B cell (primary cell): Measurements from ENCODE around the gene HOXD12. TPM values are rescaled to one million over a fixed set of nuclear protein-coding genes. Genes with fewer than 3 reads are reported as not detected.

Experiments
- ATAC-seq: fragments of 200-7000 bp; cut with Tn5 transposase; one replicate; pipeline ENCODE4 v1.10.0; 2021; ENCODE audit warnings: low read depth, mild to moderate bottlenecking, moderate number of reproducible peaks, moderate library complexity
- CTCF ChIA-PET: fragments of 350-600 bp; sonication (Branson Sonifier 250); formaldehyde crosslinking; loops from one replicate; lab custom pipeline; 2021; ENCODE audit warnings: antibody characterized with exemption, inconsistent platforms; lab: Charles Lee
- POLR2A ChIA-PET: fragments of 350-600 bp; sonication (Branson Sonifier 250); formaldehyde crosslinking; loops from one replicate; lab custom pipeline; 2021; ENCODE audit warnings: antibody characterized with exemption; lab: Charles Lee
- DNase-seq: peaks from one replicate; pipeline ENCODE4 v3.0.0; 2013
- H2AFZ ChIP-seq: 2 replicates; pipeline ENCODE4 v1.6.1; 2012; ENCODE audit warnings: mild to moderate bottlenecking, low read depth, low read length; ENCODE audit not compliant: insufficient read depth, poor library complexity, severe bottlenecking
- H3K27ac ChIP-seq, 2 donors: 1 replicate in 1 of 2; 2 replicates in 1 of 2; pipeline ENCODE4 v1.5.1; 2012 to 2013; ENCODE audit warnings: low read length in 2 of 2, mild to moderate bottlenecking in 2 of 2, moderate library complexity in 1 of 2
- H3K27me3 ChIP-seq, 4 experiments: fragments of 200-600 bp in 1 of 4; sonication (generic) in 1 of 4; replicated peaks in 1 of 4; 1 replicate in 2 of 4; 2 replicates in 2 of 4; pipeline versions ENCODE4 v1.6.1 to v1.7.0; 2013 to 2016; ENCODE audit warnings: low read length in 3 of 4, mild to moderate bottlenecking in 2 of 4, mixed read lengths in 1 of 4, moderate library complexity in 1 of 4; ENCODE audit not compliant: insufficient read depth in 4 of 4, control insufficient read depth in 3 of 4; ENCODE audit errors: control extremely low read depth in 1 of 4
- H3K36me3 ChIP-seq, 2 experiments: replicated peaks in 1 of 2; 1 replicate in 1 of 2; 2 replicates in 1 of 2; pipeline versions ENCODE4 v1.6.1 to v1.7.1; 2013; ENCODE audit warnings: low read length in 1 of 2; ENCODE audit not compliant: insufficient read depth in 2 of 2, control insufficient read depth in 1 of 2; ENCODE audit errors: control extremely low read depth in 1 of 2, extremely low read depth in 1 of 2
- H3K4me1 ChIP-seq, 2 donors: fragments of 200-600 bp in 1 of 2; sonication (generic) in 1 of 2; 1 replicate in 1 of 2; 2 replicates in 1 of 2; pipeline versions ENCODE4 v1.5.1 to v1.6.1; 2013 to 2017; ENCODE audit warnings: low read length in 2 of 2; ENCODE audit not compliant: control insufficient read depth in 2 of 2, insufficient read depth in 2 of 2
- H3K4me2 ChIP-seq: replicated peaks from 2 replicates; pipeline ENCODE3; 2012; ENCODE audit warnings: mild to moderate bottlenecking, low read depth, low read length; ENCODE audit not compliant: poor library complexity, severe bottlenecking
- H3K4me3 ChIP-seq, 5 experiments: fragments of 200-600 bp in 1 of 5; sonication (generic) in 1 of 5; 1 replicate in 3 of 5; 2 replicates in 2 of 5; pipeline versions ENCODE4 v1.5.1 to v1.7.0; 2011 to 2016; ENCODE audit warnings: low read length in 4 of 5, mild to moderate bottlenecking in 4 of 5, low read depth in 2 of 5, control low read depth in 1 of 5, moderate library complexity in 1 of 5; ENCODE audit not compliant: insufficient read depth in 1 of 5; ENCODE audit errors: control extremely low read depth in 1 of 5, extremely low read depth in 1 of 5
- H3K79me2 ChIP-seq: fragments of 200-600 bp; sonication (generic); one replicate; pipeline ENCODE4 v1.6.0; 2016; ENCODE audit warnings: low read length; ENCODE audit not compliant: control insufficient read depth, insufficient read depth
- H3K9ac ChIP-seq: fragments of 200-600 bp; sonication (generic); 2 replicates; pipeline ENCODE4 v1.6.1; 2017; ENCODE audit warnings: mild to moderate bottlenecking, low read length, moderate library complexity
- H3K9me3 ChIP-seq, 3 donors: one replicate each; pipeline versions ENCODE4 v1.6.1 to v1.7.1; 2013; ENCODE audit warnings: low read length in 2 of 3; ENCODE audit not compliant: control insufficient read depth in 2 of 3, insufficient read depth in 1 of 3; ENCODE audit errors: control extremely low read depth in 1 of 3
- H4K20me1 ChIP-seq: 2 replicates; pipeline ENCODE4 v1.6.0; 2012; ENCODE audit warnings: mild to moderate bottlenecking, low read length; ENCODE audit not compliant: insufficient read depth, control insufficient read depth, poor library complexity, severe bottlenecking
- H3K27ac Mint-ChIP-seq: one replicate; pipeline ENCODE4 v1.8.0; 2021; ENCODE audit warnings: mixed read lengths
- H3K27me3 Mint-ChIP-seq: one replicate; pipeline ENCODE4 v1.8.0; 2021; ENCODE audit warnings: mixed read lengths
- H3K4me1 Mint-ChIP-seq: one replicate; pipeline ENCODE4 v1.8.0; 2021; ENCODE audit warnings: mixed read lengths
- H3K4me3 Mint-ChIP-seq: one replicate; pipeline ENCODE4 v1.8.0; 2021; ENCODE audit warnings: mixed read lengths
- H3K9me3 Mint-ChIP-seq: one replicate; pipeline ENCODE4 v1.8.0; 2022; ENCODE audit warnings: mixed read lengths; ENCODE audit not compliant: insufficient read depth
- CTCF ChIP-seq: fragments of 200-600 bp; IDR thresholded peaks from one replicate; pipeline ENCODE4 v1.8.0; 2022; ENCODE audit warnings: antibody characterized with exemption, mild to moderate bottlenecking
- EZH2 ChIP-seq: IDR thresholded peaks from 2 replicates; pipeline ENCODE4 v1.6.1; 2012; ENCODE audit warnings: borderline replicate concordance, low read depth, mild to moderate bottlenecking, moderate library complexity, low read length; ENCODE audit not compliant: insufficient read depth, poor library complexity, severe bottlenecking
- WGBS: methylation state at CpG from one replicate; pipeline ENCODE4 v1.1.5; 2013; ENCODE audit warnings: missing lambda C conversion rate; ENCODE audit not compliant: insufficient coverage; 5-methylcytosine and 5-hydroxymethylcytosine counted together
- intact Hi-C: fragments of 100-400 bp; cut with micrococcal nuclease; formaldehyde crosslinking; loops from one replicate; pipeline ENCODE4 v1.10.0; 2022
- polyA plus RNA-seq: library from polyadenylated mRNA; depleted of rRNA; stranded (reverse); fragments of >200 nt; gene quantifications from 2 replicates; pipeline ENCODE4 v1.2.3, GENCODE V29; 2012
- total RNA-seq, 2 donors: library from RNA; stranded (reverse); fragments of 120-200 nt in 1 of 2; gene quantifications; 1 replicate in 1 of 2; 2 replicates in 1 of 2; pipeline versions ENCODE4 v1.2.3 to v1.2.4, GENCODE V29; 2013 to 2022

Gene HOXD12
- total and polyA plus RNA-seq, 2 donors (not counting 1 experiment from before 2014, with no cell fraction given), result not detected

DNA sequence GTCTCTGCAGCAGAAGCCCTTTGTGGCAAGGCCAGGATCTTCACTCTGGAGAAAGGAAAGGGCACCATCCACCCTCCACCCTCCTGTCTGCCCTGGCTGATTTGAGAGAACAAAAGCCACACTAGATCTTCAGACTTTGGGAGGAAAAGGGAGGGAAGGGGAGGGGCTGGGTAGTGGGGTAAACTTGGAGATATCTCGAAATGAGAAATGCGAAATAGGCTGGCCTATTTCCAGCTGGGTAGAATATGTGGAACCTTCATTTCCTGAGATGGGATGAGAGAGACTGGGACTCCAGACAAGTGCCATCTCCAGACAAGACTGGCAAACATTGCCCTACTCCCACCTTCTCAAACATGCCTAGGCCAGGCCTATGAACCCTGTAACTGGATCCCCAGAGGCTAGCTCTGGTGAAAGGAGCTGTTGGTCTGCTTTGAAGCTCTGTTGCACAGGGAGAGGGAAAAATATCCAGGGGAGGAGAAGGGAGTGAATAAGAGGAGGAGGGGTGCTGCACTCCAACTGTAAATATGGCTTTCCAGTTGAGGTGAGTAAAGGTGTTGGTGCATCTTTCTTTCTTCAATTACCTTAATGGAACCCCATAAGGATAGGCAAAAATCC lies 1.7 kb downstream of the HOXD12 start:
- Histone ChIP-seq H3K27me3 (peaks cover 0 to 99% (median 68%) of the 10 kb centered on the region in 4 experiments), H3K4me1 (peaks cover 17 to 52% of the 10 kb centered on the region in 2 donors), H3K4me3 (no peak overlapping the region), H3K36me3 (no peaks in the 10 kb centered on the region), H3K9me3 (peaks cover 0 to 61% (median 0%) of the 10 kb centered on the region in 3 donors), H3K27ac (no peak overlapping the region), H3K9ac (no peak overlapping the region), H4K20me1 (no peaks in the 10 kb centered on the region), H3K4me2 (no peak overlapping the region), H2AFZ (no peak overlapping the region), H3K79me2 (no peaks in the 10 kb centered on the region)
- Mint-ChIP-seq H3K27me3 (peaks cover 83% of the 10 kb centered on the region), H3K4me1 (peaks cover 20% of the 10 kb centered on the region), H3K4me3 (no peak overlapping the region), H3K27ac (no peak overlapping the region), H3K9me3 (no peaks in the 10 kb centered on the region)
- DNase-seq, result no peak
- ChIA-PET POLR2A (no interaction called here), CTCF (interaction anchor here (0.8 to 1.6 kb wide), 2 partner anchors 26 to 551 kb away, joined by 3 to 4 read pairs; no protein-coding TSS in a partner anchor)
- intact Hi-C loops, result no loop called here
- no peak for ATAC-seq
- TF ChIP-seq EZH2, result no peak
- no peak for TF ChIP-seq CTCF
- 8% methylated on average over 2 of the region's 2 CpGs for whole genome bisulfite sequencing

- POLR2A ChIA-PET, result no interaction called here
- 10% methylated on average over 3 of the region's 5 CpGs for WGBS
Measured at GRCh38 chr2:176101842-176102241, 2.2 kb downstream of the HOXD12 start.

More at GRCh38 chr2:176101842-176102241, 2.2 kb downstream of the HOXD12 start:
- H3K79me2 ChIP-seq, result no peaks in the 10 kb centered on the region
- intact Hi-C loops, result no loop called here
- no peaks in the 10 kb centered on the region for H4K20me1 ChIP-seq
- H3K27me3 ChIP-seq, result peaks cover 0 to 98% (median 66%) of the 10 kb centered on the region in 4 experiments
- ATAC-seq, result no peak
- no peak overlapping the region for H2AFZ ChIP-seq
- CTCF ChIA-PET, result interaction anchor here (0.8 to 1.6 kb wide), 2 partner anchors 25 to 550 kb away, joined by 3 to 4 read pairs; no protein-coding TSS in a partner anchor
- no peak for DNase-seq
- Mint-ChIP-seq H3K27ac (no peak overlapping the region), H3K27me3 (peaks cover 81% of the 10 kb centered on the region), H3K4me3 (no peak overlapping the region), H3K4me1 (peaks cover 17% of the 10 kb centered on the region), H3K9me3 (no peaks in the 10 kb centered on the region)
- TF ChIP-seq CTCF, result no peak
- no peak for TF ChIP-seq EZH2
- H3K36me3 ChIP-seq, result no peaks in the 10 kb centered on the region
- H3K4me2 ChIP-seq, result no peak overlapping the region
- no peak overlapping the region for H3K27ac ChIP-seq
- peaks cover 12 to 52% of the 10 kb centered on the region in 2 donors for H3K4me1 ChIP-seq
- H3K9me3 ChIP-seq, result peaks cover 0 to 64% (median 0%) of the 10 kb centered on the region in 3 donors
- H3K9ac ChIP-seq, result no peak overlapping the region
- H3K4me3 ChIP-seq, result no peak overlapping the region
